ENCODE data around the gene SLIT1.

- TF ChIP-seq CTCF (IDR thresholded peaks at IDR 0.05): no peak
- TF ChIP-seq POLR2A (IDR thresholded peaks at IDR 0.05): no peak
Observed at GRCh38 chr10:97089209-97089870, 96.4 kb downstream of the SLIT1 start.
